NCI-H128 (cell line): ENCODE data around the gene CENPX.

ENCODE experiments used
- DNase-seq: peaks from one replicate; lab custom pipeline; 2025; ENCODE audit not compliant: unreplicated experiment; lab: John Stamatoyannopoulos, UW

CENPX gene

DNA sequence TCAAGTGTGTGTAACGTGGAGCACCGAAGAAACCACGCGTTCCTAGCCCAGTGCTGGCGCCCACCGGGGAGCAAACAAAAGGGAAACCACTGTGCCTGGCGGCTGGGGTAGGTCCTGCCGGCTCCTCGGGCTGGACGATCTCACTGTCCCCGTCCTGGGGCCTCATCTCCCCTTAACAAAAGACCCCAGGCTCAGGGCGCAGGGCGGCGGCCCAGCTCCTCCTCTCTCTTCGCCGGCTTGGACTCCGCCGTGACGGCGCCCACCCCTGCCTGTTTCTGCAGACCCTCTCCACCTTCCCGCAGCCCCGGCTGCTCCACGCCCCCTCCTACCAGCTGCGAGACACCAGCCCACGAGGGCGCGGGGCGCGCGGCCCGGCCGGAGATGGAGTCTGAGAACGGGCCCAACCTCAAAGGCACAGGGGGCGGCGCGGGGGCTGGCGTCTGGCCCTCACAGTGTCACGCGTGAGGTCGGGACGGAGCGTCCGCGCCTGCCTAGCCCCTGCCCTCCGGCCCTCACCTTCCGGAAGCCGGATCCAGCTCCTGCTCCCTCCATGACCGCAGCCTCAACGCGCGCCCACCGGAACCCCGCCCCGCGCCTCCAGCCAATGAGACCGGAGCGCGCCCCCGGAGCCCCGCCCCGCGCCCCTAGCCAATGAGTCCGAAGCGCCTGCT, at the start of gene CENPX:
Gene CENPX (minus strand): TSS at position 569 of the 671 bp plus-strand sequence. CDS start 17 bp downstream, at position 552.
- no peak for DNase-seq

DNA sequence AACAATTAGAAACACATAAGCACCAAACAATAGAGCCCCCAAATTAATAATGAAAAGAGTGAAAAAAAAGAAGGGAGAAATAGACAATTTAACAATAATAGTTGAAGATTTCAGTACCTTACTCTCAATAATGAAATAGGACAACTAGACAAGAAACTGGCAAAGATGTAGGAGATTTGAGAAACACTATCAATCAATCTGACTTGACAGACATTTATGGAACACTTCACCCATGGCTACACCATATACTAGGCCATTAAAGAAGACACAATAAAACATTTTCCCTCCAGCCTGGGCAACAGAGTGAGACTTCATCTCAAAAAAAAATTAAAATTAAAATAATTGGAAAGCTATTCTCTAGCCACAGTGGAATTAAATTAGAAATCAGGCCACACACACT, 47.9 kb upstream of the CENPX start:
- no peak for DNase-seq

DNA sequence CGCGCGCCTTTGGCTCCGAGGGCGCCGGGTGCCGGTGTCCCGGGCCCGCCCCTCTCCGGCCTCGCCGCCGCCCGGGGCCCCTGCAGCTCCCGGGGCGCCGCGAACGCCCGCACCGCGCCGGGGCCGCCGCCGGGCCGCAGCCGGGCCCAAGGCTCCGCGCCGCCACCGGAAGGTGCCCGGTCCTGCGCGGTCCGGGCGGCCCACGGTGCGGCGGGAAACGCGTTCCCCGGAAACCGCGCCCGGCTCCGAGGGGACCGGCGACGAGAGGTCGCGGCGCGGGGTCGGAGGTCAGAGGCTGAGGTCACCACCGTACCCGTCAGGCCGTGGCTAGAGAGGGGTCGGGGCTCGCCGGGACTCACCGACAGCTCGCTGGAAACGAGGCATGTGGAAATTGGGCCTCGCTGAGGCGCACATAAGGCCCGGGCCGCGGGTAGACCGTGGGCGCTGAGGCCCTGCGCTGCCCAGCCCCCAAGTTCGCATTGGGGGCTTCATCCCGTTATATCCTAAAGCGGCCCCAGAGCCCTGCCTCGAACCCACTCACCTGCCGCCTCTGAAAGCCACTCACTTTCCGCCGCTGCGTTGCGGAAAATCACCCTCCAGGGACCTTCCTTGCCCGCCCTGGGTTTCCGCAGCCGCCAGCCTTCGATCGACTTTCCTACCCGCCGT, 43.1 kb upstream of the CENPX start, which contains the start of gene DUS1L:
Gene DUS1L (minus strand): TSS at position 167 of the 666 bp plus-strand sequence. CDS start 745 bp downstream, outside the sequence.
- no peak for DNase-seq

DNA sequence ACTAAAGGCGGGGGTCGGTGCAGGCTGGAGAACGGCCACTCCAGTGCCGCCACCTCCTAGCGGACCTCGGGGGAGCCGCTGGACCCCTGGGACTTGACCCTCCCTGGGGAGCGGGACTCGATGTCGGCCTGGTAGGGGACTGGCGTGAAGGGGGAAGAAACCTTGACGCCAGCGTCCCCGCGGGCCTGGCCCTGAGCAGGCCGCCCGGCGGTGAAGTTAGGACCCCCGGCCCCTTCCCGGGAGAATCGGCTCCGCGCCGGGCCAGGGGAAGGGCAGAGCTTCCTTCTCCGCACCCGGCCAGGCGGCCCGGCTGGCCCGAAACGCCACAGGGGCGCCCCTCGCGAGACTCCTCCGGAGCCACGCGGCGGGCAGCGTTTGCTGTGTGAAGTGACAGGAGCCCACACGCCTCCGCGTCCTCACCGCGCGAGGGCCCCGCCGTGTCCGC, 42.5 kb upstream of the CENPX start:
- no peak for DNase-seq

DNA sequence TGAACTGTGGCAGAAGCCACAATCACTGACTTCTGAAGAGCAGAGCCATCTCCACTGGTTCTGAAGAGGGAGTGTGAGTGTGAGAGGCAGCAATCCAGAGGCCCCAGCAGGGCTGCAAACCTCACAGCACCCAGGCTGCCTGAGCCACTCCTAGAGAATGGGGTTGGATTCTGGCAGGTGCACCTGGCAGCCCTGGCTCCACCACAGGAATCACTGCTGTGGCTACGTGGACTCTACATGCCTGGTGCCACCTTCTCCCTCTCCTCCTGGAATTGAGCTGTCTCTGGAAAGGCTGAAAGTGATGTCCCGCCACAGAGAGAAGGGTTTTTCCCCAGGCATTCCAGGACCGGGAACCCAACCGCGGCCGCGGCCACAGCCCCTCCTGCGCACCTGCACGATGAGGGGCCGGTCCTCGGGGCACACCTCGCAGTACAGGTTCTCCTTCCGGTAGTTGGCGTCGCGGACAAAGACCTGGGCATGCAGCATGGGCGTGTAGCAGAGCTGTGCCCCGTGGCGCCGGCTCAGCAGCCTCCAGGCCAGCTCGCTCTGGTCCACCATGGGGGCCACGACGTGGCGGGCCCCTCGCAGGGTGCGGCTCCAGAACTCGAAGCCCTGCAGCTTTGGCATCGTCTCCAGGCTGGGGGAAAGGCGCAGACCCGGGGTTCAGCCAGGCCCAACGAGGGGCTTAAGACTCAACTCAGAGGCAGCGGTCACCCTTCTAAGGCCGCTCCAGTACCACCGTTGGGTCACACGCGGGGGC, 41.9 kb upstream of the CENPX start:
- no peak for DNase-seq

DNA sequence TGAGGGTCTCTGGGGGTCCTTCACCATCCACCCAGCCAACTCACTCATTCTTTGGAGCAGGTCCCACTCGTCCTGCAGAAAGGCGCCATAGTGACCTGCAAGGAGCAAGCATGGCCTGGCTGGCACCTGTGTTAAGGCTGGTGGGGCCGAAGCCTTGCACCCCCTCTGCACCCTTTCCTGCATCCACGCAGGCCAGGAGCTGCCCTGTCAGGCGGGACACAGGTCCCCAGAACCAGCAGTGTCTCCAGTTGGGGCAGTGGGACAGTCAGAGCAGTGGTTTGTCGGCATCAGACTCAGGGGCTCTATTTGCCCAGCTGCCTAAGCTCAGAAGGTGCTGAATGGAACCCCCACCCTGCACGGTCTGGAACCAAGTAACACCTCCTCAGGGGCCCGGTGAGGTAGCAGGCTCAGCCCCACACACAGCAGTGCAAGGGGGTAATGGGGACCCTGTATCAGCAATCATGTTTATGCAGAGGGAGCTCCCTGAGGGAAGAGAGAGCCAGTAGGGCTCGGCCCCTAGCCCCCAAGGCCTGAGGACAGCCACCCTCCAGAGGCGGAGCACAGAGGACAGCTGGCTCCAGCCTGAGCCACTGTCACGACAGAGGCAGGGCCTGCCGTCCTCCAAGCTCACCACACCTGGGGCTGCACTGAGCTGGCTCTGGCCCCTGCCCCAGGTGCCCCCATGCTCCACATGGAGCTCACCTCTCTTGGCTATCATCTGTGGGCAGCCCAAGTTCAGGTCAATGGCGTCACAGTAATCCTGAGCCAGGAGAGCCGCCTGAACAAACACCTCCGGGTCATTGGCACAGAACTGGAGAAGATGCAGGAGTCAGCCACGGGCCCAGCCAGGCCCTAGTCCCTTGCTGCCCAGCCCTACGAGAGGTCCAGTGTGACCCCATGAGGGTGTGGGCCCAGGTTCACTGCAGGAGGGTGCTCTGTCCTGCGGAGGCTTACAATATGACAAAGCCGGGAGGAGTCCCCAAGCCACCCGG, 41.0 kb upstream of the CENPX start:
- DNase-seq, result no peak

DNA sequence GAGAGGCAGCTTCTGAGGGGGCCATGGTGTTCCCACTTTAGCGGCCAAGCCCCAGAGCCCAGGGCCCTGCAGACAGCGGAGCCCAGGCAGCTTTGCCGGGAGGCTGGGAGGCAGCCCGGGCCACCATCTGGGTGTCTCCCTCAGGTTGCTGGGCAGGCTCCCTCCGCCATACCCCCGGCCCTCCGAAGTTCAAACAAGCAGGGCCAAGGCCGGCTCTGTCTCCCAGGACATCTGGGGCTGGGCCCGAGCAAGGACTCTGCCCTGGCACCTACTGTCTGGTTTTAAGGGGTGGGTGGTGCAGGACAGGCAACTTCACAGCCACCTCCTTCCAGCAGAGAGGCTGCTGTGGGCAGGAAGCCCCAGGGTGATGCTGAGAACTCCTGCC, 40.3 kb upstream of the CENPX start:
- no peak for DNase-seq

DNA sequence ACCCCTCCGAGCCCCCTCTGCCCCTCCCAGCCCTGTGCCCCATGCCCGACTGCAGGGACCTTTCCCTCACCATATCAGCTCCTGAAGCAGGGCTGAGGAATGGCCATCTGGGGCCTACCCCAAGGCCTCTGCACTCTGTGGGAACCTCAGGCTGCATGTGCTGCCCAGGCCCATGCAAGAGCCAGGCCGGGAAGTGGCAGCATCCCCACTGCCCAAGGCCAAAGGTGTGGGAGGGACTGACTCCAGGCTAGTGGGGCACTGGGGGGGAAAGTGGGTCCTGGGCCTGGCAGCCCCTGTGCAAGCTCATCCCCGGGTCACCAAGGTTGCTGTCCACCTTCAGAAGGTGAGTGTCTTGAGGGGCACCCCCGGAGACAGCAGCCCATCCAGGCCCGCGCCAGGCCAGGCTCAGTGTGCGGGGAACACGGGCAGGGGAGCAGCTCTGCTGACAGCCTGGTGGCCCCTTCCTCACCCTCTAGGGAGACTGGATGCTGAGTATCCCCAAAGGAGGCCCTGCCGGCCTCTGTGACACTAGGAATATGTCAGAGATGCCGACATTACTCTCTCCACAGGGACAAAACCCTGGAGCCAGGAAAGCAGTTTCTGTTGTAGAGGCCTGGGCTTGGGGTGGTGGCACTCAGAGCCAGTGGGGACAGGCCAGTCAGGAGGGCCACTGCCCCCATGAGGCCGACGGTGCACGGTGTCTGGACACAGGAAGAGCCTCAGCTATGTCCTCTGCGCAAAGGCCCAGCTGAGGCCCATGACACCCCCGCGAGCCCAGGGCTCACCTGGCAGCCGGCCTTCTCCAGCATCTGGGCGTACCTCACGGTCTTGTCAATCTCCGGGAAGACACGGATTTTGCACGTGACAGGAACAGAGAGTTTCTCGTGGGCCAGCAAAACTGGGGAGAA, 39.7 kb upstream of the CENPX start:
- DNase-seq, result no peak

DNA sequence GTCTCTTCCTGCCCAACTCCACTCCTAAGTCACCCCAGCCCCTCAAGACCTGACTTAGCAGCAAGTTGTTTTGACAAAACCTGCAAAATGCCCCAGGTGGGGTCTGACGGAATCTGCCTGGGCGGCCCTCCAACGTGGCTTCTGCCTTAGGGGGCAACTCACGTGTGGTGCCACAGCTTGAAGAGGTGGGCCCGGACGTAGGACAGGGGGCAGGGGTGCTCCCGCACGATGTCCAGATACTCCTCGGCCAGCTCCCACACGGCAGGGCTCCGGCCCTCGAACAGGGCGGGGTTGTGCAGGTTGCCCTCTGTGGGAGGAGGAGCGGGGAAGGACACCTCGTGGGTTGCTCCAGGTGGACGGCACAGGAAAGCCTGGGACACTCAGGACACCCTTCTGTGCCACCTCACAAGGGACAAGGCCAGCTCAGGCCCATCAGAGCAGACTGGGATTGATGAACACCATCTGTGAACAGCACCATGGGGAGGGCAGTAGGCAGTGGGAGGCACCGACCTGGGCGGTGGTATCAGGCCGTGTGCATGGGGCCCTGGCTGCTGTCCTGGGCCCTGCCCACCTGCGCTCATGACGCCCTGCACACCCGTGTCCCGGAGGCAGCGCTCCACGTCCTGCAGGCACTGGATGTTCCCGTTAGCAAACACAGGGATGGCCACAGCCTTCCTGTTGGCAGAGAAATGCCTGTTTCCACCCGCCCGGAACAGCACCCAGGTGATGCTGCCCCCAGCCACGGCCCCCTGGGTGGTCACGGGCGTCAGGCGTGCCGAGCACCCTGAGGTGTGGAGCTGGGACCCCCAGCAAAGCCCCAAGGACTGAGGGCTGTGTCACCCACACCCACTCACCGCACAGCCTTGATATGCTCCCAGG, 38.6 kb upstream of the CENPX start:
- no peak for DNase-seq

DNA sequence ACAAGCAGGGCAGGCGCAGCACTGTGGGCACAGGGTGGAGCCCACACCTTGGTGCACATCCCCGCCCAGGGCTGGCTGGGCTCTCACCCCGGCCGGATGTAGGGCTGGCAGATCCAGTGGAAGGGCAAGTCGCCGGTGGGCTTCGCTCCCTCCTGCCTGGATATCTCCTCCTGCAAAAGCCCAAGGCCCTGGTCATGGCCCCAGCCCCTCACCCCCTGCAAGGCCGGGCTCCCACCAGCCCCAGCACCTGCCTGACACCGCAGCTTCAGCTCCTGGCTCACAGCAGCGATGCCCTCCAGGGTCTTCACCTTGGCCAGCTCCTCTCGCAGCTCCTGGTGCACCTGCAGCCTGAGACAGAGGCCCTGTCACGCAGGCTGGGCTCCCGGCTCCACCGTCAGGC, 37.9 kb upstream of the CENPX start:
- DNase-seq, result no peak

DNA sequence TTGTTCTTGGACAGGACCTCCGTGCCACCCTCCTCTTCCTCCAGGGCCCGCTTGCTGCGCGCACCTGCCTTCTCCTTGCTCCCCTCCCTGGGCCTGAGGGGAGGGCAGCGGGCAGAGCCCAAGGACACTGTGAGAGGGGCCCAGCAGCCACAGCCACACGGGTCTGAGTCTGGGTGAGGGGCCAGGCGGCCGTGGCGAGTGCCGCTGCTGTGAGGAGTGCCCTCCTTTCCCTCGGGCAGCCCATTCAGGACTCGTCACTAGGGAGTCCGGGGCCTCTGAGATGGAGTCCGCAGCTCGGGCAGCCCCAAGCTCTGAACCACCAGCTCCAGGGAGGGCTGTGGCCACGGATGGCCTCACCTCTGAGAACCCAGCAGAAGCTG, 37.3 kb upstream of the CENPX start:
- no peak for DNase-seq

DNA sequence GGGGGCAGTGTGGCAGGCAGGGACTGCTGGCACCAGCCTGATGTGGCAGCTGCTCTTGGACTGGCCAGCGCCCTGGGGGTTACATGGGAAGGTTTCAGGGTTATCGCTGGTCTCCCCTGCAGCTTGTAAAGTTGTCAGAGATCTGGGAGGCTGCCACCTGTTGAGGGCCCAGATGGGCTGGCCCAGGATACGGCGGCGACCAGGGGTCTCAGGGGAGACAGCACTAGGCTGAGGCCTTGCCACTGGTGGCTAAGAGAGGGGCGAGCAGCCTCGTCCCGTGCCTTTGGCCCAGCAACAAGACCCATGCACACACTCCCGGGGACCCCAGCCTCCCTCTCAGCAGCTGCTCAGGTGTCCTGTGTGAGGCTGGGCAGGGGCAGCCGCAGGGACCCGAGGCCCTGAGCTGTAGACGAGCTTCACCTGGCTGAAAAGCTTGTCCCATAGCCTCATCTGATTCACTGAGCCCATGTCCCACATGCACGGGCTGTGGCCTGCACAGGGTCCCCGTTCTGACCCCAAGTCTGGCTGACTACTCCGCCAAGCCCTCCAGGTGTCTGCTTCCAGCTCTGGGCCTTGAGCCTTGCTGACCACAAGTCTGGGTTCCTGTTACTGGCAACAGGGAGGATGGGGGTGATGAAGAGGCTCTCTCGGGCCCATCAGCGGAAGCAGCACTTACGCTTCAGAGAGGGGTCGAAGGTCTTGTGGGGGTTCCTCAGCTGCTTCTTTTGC, 36.8 kb upstream of the CENPX start:
- DNase-seq, result no peak

DNA sequence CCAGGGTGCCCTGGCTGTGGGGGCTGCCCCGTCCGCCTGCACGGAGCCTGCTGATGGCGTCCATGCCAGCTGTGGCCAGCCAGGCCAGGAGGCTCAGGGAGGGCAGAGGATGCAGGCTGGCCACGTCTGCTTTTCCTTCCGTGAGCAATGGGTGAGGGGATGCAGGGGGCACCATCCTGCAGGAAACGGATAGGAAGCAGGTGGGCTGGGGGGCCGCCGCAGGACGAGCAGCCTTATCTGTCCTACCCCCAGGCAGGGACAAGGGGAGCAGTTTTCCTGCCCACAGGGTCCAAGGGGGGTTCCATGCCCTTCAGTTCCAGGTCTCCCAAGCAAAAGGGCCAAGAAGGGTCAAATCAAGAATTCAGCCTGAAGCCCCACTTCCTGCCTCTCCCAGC, 36.2 kb upstream of the CENPX start:
- no peak for DNase-seq

DNA sequence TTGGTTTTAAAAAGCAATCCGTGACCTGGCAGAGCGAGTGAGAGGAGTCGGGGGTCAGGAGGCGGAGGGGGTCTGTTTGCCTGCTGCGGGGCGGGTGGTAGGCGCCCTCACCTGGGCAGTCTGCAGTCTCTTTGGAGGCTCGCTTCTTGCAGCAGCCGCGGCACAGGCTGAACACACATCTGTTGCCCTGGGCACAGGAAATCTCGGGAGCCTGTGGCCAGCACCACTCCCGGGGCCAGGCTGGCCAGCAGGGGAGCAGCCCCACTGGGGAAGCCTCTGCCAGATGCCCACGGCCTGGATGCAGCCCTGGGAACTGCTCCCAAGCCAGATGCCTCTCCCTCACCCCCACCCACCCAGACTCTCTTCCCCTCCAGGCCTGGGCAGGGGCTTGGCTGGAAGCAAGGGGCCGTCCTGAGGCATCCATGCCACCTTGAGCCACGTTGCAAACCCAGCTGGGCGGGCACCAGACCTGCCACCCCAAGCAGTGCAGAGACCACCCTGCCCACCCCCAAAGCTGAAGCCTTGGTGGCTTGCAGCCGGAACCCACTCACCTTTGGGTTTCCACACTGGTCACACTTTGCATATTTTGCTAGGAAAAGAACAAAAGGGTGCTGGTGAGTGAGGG, 35.7 kb upstream of the CENPX start:
- DNase-seq, result no peak

DNA sequence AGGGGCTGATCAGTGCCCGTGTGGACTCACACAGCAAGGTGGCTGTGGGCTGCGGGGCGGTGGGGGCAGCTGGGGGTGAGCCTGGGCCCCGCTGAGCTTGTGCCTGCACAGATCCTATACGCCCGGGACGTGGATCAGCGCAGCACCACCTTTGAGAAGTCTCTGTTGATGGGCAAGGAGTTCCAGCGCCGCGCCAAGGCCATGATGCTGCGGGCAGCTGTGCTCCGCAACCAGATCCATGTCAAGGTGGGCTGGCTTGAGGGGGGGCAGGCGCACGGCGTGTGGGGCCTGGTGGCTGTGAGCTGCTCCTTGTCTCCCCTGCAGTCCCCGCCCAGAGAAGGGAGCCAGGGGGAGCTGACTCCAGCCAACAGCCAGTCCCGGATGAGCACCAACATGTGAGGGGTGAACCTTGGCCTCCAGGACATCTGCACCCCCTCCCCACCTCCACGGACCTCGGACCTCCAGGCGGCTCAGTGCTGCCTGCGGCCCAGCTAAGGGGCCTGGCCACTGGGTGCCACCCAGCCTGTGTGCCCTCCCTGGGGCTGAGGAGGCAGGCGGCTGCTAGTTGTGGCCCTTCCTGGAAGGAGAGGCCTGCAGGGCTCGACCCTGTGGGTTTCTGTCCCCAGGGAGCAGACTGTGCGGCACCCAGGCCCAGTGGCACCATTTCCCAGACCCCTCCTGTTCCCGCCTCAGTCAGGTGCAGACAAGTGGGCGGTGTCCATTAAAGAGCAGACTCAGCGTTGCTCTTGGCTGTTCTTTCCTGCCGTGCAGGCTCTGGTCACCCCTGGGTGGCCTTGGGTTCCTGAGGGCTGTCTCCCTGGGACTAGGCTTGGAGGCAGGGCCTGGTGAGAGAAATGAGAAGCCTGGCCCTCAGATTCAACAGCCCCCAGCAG, 34.3 kb upstream of the CENPX start:
- DNase-seq, result no peak

DNA sequence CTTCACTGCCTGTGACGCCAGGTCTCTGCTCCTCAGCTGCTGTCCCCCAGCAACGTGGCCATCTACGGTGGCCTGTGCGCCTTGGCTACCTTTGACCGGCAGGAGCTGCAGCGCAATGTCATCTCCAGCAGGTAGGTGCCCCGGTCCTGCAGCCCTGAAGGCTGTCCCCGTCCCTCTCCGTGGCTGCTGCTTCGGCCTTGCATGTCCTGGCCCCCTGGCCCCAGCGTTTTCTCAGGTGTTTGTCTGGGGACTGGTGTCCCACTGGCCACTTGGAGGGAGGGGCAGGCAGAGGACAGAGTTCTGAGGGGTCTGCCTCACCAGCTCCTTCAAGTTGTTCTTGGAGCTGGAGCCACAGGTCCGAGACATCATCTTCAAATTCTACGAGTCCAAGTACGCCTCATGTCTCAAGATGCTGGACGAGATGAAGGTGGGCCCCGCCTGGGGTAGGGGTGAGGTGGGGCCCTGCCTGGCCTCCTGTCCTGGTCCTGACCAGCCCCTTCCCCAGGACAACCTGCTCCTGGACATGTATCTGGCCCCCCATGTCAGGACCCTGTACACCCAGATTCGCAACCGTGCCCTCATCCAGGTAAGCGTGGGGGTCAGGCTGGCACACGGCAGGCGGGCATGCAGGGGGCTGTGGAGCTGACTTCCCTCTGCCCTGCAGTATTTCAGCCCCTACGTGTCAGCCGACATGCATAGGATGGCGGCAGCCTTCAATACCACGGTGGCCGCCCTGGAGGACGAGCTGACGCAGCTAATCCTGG, 33.5 kb upstream of the CENPX start:
- DNase-seq, result no peak
